ENCODE data around the gene C10orf120. TPM values are rescaled to one million over a fixed set of nuclear protein-coding genes. Genes with fewer than 3 reads are reported as not detected.
A peak's percentile ranks its signal among the peaks of the same experiment; 100 is the strongest.

The C10orf120 gene
- polyA plus RNA-seq, 6 donors from 2014 or later: not detected

DNA sequence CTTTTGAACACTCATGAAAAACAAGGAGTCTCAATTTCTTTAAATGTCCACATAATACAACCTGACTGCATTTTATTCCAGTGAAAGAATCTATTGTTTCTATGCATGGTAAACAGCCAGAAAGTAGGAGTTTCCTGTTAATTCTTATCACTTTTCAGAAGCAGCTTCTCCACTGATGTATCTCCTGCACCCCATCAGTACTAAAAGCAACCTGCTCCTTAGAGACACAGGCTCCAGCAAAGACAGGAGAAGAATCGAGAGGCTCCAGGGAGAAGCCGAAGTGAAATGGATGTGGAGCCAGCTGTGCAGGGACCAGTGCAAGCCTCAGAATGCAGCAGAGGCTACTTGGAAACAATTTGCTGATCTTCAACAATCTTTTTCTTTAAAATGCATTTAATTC is 16.4 kb upstream of the C10orf120 start:
- Mint-ChIP-seq H3K36me3 (no peaks in the 10 kb centered on the region), H3K27ac (no peak overlapping the region), H3K4me3 (no peak overlapping the region), H3K9me3 (no peaks in the 10 kb centered on the region), H3K4me1 (no peaks in the 10 kb centered on the region), H3K27me3 (peaks cover 13 to 28% (median 14%) of the 10 kb centered on the region in 3 donors)
- ATAC-seq (ENCODE audit: low read depth in 2 of 2) (no peak), DNase-seq (no peak)

DNA sequence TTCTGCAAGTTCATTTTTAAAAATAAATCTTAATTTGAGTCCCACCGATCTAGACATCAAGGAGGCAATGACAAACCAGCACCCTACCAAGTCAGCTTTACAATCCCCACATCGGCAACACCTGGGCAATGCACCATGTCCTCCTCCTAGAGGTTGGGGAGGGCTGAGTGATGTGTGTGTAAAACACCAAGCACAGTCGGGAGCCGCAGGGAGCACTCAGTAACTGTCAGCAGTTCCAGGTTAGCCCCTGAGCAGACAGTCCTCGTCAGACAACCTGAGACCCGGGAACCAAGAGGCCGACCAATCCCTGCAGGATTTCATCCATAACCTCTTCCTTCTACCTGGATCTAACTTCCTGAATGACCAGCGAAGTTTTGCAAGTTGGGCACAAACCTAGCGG is 15.9 kb upstream of the C10orf120 start:
- H3K27ac Mint-ChIP-seq: no peak overlapping the region
- no peaks in the 10 kb centered on the region for H3K4me1 Mint-ChIP-seq
- DNase-seq (no peak), ATAC-seq (ENCODE audit: low read depth in 2 of 2) (no peak)
- peaks cover 13 to 28% (median 14%) of the 10 kb centered on the region in 3 donors for H3K27me3 Mint-ChIP-seq
- H3K9me3 Mint-ChIP-seq: no peaks in the 10 kb centered on the region
- H3K36me3 Mint-ChIP-seq: no peaks in the 10 kb centered on the region
- H3K4me3 Mint-ChIP-seq: no peak overlapping the region

DNA sequence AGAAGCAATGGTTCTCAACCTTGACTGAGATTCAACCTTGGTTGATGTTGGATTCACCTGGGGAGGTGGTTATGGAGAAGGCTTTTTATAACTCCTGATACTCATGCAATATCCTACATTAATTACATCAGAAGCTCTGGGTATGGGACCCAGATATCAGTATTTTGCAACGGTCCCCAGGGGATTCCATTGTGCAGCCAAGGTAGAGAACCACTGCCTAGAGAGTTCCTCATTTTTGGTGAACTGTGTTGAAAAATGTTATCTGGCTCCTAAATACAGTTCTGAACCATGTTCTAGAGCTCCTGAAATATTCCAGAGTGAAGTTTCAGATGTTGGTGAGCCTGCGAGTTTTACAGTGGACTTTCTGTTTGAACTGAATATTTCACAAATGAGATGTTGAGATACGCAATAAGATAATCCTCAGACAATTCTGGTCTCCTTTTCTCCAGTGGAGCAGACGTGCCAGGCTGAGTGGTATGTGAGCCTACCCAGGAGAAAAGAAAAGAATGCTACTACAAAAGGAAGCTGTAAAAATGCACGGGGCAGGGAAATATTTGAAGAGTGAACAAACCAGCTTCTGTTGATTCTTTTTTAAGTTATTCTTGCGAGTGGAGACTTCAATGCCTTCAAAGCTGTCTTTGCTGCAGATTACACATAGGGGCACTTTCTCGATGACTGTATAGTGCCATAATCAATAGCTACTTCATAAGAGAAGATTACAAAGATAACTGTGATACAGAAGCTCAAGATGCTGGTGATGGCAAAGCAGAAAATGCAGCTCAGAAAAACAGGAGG is 13.6 kb upstream of the C10orf120 start:
- no peak for ATAC-seq (ENCODE audit: low read depth in 2 of 2)
- Mint-ChIP-seq H3K27me3 (peaks cover 7 to 30% (median 24%) of the 10 kb centered on the region in 3 donors), H3K9me3 (no peaks in the 10 kb centered on the region), H3K36me3 (no peaks in the 10 kb centered on the region), H3K4me3 (no peak overlapping the region), H3K27ac (no peak overlapping the region), H3K4me1 (no peaks in the 10 kb centered on the region)
- no peak for DNase-seq

DNA sequence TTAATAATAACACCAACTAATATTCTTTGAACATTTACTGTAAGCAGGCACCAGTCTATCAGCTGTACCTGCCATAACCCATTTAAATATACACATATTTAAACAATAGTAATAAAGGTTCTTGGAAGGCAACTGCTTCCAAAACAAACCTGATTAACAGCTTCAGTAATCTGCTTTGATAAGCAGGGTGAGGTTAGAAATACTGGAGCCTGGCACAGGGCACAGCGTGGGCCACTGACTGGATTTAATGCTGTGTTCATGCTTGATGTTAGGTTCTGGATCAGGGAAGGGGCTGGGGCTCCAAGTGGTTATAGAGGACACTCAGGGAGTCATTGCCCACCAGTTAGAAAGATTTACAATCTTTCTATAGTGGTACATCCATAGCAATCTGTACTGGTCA is 10.9 kb upstream of the C10orf120 start:
- Mint-ChIP-seq H3K27me3 (peaks cover 7 to 18% (median 16%) of the 10 kb centered on the region in 3 donors), H3K36me3 (no peaks in the 10 kb centered on the region), H3K9me3 (no peaks in the 10 kb centered on the region), H3K4me3 (no peak overlapping the region), H3K4me1 (no peaks in the 10 kb centered on the region), H3K27ac (no peak overlapping the region)
- DNase-seq (no peak), ATAC-seq (ENCODE audit: low read depth in 2 of 2) (no peak)

DNA sequence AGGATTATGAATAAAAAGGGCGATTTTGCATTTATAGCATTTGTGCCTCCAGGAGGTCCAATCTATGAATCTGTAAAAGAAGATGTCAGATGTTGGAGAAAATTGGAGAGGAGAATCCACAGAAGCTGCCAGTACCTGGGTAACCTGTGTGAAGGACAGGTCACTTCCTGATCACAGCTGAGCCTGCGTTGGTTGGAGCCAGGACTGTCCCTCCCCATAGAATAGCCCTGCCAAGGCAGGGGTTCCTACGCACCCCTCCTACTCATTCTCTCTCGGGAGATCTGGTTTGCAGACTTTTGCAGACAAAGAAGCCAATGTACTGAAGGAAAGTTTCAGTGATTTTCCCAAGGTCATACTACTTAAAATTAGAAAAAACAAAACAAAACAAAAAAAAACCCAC is 10.3 kb upstream of the C10orf120 start:
- H3K4me1 Mint-ChIP-seq: no peaks in the 10 kb centered on the region

DNA sequence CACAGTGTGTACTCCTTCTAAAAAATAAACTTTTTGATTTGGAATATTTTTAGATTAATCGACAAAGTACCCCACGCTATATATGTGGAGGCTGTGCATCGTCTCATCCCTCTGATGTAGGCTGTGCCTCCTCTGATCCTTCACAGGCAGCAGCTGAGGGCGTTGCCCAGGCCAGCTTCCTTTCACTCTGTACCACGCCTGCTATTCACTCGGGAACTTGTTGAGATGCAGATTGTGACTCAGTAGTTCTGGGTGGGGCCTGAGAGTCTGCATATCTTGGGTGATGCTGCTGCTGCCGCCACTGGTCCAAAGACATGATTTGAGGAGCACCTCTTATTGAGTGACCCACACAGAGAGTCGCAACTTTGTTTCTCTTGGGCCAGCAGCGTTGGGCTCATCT is 7.9 kb upstream of the C10orf120 start:
- Mint-ChIP-seq H3K27me3 (peaks cover 7 to 11% (median 10%) of the 10 kb centered on the region in 3 donors), H3K9me3 (no peaks in the 10 kb centered on the region), H3K27ac (no peak overlapping the region), H3K4me3 (no peak overlapping the region), H3K4me1 (no peaks in the 10 kb centered on the region), H3K36me3 (no peaks in the 10 kb centered on the region)
- no peak for ATAC-seq (ENCODE audit: low read depth in 2 of 2)
- no peak for DNase-seq

More for the DNA sequence above, 10.3 kb upstream of the C10orf120 start:
- Mint-ChIP-seq H3K4me3 (no peak overlapping the region), H3K27me3 (peaks cover 7 to 12% (median 10%) of the 10 kb centered on the region in 3 donors), H3K27ac (no peak overlapping the region), H3K36me3 (no peaks in the 10 kb centered on the region), H3K9me3 (no peaks in the 10 kb centered on the region)
- ATAC-seq (ENCODE audit: low read depth in 2 of 2) (no peak), DNase-seq (no peak)

DNA sequence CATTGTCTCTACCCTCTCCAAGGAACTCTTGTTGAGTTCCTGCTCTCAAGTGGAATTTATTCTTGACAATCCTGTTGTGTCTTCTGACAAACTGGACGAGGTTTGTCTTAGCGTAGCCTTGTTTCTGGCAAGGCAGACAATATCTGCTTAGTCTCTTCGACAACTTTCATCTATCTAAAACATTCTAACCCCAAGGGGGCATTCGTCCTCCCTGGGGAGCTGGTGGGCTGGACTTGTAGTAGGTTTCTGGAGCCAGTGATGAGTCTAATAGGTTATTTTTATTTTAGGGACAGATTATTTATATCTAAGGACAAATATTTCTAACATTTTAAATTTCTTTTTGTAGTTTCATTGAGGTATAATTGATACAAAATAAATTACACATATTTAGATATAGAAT is 7.3 kb upstream of the C10orf120 start:
- Mint-ChIP-seq H3K9me3 (no peaks in the 10 kb centered on the region), H3K36me3 (no peaks in the 10 kb centered on the region), H3K4me1 (no peaks in the 10 kb centered on the region), H3K27ac (no peak overlapping the region), H3K4me3 (no peak overlapping the region), H3K27me3 (peaks cover 7 to 11% (median 10%) of the 10 kb centered on the region in 3 donors)
- ATAC-seq (ENCODE audit: low read depth in 2 of 2) (no peak), DNase-seq (no peak)

DNA sequence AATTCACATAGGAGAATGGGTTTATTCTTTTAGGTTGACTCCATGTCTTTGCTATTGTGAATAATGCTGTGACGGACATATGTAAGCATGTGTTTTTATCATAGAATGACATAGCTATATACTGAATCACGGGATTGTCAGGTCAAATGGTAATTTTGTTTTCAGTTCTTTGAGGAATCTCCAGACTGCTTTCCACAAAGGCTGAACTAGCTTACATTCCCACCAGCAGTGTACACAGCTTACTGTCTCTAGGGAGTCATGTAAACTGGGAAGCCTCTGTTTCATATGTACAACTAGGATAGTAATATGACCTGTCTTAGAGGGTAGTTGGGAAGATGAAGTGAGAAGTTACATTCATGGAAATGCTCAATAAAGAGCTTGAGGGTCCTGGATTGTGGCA is 6.8 kb upstream of the C10orf120 start:
- ATAC-seq (ENCODE audit: low read depth in 2 of 2): no peak
- Mint-ChIP-seq H3K36me3 (no peaks in the 10 kb centered on the region), H3K27ac (no peak overlapping the region), H3K4me1 (no peaks in the 10 kb centered on the region), H3K9me3 (no peaks in the 10 kb centered on the region), H3K27me3 (peaks cover 7 to 11% (median 10%) of the 10 kb centered on the region in 3 donors), H3K4me3 (no peak overlapping the region)
- DNase-seq: no peak

DNA sequence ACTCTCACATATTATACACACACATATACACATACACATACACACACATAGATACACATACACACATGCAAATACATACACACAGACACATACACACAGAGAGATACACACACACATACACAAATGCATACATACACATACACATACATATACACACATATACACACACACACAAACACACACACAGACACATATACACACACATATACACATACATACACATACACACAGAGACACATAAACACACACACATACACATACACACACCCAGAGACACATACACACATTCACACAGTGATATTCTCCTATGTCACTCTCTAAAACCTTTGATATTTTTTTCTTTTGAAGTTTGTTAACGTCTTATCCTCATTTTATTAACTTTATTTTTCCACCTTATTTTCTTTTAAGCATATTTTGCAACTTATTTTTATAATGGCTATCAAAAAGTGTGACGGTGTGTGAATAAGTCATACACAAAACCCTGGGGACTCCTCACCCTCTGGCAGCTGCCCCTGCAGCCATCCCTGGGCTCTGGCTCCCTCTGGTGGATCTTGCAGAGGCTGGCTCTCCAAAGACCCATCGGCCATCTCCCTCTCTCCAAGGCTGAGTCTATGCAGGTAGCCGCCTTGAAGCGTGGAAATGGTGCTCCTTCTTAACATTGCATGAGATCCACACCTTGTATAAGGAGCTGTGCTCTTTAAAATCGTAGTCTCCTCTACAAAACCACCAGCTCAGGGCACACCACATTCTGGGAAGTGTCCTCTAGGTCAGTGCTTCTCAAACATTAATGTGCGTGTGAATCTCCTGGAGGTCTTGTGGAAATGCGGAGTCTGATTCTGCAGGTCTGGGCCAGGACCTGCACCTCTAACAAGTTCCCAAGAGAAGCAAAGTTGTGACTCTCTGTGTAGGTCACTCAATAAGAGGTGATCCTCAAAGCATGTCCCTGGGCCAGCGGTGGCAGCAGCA is 4.1 kb upstream of the C10orf120 start:
- Mint-ChIP-seq H3K27ac (no peak overlapping the region), H3K36me3 (no peaks in the 10 kb centered on the region), H3K27me3 (peaks cover 6 to 12% (median 11%) of the 10 kb centered on the region in 3 donors), H3K4me1 (no peaks in the 10 kb centered on the region), H3K4me3 (no peak overlapping the region), H3K9me3 (no peaks in the 10 kb centered on the region)
- peak; percentile 26 for DNase-seq
- peak; percentile 41 to 43 for ATAC-seq (ENCODE audit: low read depth in 2 of 2)

DNA sequence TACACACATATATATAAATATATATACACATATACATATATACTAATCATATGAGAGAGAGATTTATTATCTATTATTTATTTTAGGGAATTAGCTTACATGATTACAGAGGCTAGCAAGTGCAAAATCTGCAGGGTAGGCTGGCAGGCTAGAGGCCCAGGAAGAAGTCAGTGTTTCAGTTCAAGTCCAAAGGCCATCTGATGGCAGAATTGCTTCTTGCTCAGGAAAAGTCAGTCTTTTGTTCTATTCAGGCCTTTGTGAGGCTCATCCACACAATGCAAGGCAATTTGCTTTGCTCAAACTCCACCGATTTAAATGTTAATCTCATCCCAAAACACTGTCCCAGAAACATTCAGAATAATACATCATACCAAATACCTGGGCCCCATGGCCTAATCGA is 2.6 kb upstream of the C10orf120 start:
- Mint-ChIP-seq H3K4me3 (no peak overlapping the region), H3K4me1 (no peaks in the 10 kb centered on the region), H3K9me3 (no peaks in the 10 kb centered on the region), H3K27ac (no peak overlapping the region), H3K27me3 (peaks cover 6 to 16% (median 11%) of the 10 kb centered on the region in 3 donors), H3K36me3 (no peaks in the 10 kb centered on the region)
- ATAC-seq (ENCODE audit: low read depth in 2 of 2): no peak
- no peak for DNase-seq

DNA sequence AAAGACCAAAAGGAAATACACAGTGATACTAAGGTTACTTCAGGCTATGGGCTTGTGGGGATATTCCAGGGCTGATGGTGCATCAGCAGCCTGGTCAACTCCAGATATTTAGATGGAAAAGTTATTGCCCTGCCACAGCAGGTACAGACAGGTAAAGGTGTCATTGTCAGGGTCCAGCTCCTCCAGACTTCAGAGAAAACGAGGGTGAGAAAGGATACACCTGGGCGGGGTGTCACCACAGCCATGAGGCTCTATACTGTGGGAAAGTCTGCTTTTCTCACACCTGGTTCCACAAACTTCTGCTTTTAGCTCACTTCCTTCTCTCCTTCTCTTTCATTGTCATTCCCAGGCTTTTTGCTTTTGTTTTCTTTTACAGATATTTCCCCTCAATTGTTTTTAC is 2.0 kb upstream of the C10orf120 start:
- H3K9me3 Mint-ChIP-seq: no peaks in the 10 kb centered on the region
- H3K27ac Mint-ChIP-seq: no peak overlapping the region
- H3K27me3 Mint-ChIP-seq: peaks cover 6 to 15% (median 11%) of the 10 kb centered on the region in 3 donors
- DNase-seq (no peak), ATAC-seq (ENCODE audit: low read depth in 2 of 2) (no peak)
- no peaks in the 10 kb centered on the region for H3K4me1 Mint-ChIP-seq
- H3K4me3 Mint-ChIP-seq: no peak overlapping the region
- H3K36me3 Mint-ChIP-seq: no peaks in the 10 kb centered on the region

DNA sequence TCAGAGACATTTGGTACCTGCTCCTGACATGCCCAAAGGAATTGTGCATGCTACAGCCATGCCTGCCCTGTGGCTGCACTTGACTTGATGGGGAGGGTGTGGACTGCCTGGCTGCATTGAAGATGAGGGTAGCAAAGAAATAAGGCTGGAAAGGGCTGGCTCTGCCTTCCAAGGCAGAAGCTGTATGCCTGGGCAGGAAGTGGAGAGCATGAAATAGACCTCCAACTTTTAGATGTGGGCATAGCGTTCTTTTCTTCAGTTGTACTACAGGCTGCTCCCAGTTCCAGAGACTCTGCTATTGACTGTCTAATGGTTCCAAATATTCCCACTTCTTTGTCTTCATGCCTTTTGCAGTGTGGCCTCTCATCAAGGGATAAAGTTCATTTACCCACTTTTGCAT is 3.0 kb downstream of the C10orf120 start:
- H3K4me1 Mint-ChIP-seq: no peaks in the 10 kb centered on the region
- ATAC-seq (ENCODE audit: low read depth in 2 of 2): no peak
- peaks cover 20 to 25% (median 25%) of the 10 kb centered on the region in 3 donors for H3K27me3 Mint-ChIP-seq
- no peak overlapping the region for H3K27ac Mint-ChIP-seq
- H3K9me3 Mint-ChIP-seq: peaks cover 0 to 4% (median 0%) of the 10 kb centered on the region in 7 donors
- no peak overlapping the region for H3K4me3 Mint-ChIP-seq
- no peaks in the 10 kb centered on the region for H3K36me3 Mint-ChIP-seq
- no peak for DNase-seq

DNA sequence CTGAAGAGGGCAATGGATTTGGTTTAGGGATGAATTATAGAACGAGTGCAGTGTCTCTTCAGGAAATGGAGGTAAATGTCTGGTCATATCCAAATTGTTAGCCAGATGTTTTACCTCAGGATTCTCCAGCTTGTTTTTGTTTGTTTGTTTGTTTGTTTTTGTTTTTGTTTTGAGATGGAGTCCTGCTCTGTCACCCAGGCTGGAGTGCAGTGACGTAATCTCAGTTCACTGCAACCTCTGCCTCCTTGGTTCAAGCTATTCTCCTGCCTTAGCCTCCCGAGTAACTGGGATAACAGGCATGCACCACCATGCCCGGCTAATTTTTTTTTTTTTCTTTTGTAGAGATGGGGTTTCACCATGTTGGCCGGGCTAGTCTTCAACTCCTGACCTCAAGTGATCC is 6.9 kb downstream of the C10orf120 start:
- no peak for ATAC-seq (ENCODE audit: low read depth in 2 of 2)
- H3K36me3 Mint-ChIP-seq: no peaks in the 10 kb centered on the region

More for the DNA sequence above, 6.9 kb downstream of the C10orf120 start:
- H3K9me3 Mint-ChIP-seq: peaks cover 0 to 4% (median 0%) of the 10 kb centered on the region in 7 donors
- H3K4me3 Mint-ChIP-seq: no peak overlapping the region
- peaks cover 25 to 28% (median 27%) of the 10 kb centered on the region in 3 donors for H3K27me3 Mint-ChIP-seq
- H3K4me1 Mint-ChIP-seq: no peaks in the 10 kb centered on the region
- no peak for DNase-seq
- H3K27ac Mint-ChIP-seq: no peak overlapping the region
